DND-41 (cell line): Measurements from ENCODE around the gene LILRB2.
"Not testable (repeated sequence)": the region's sequence is repeated elsewhere in the genome, so short reads cannot be mapped to it uniquely, and the experiment has no call there.

Experiments
- EZH2 ChIP-seq: IDR thresholded peaks from 3 replicates; pipeline ENCODE4 v1.6.1; 2012; ENCODE audit warnings: borderline replicate concordance, low read depth, mild to moderate bottlenecking, moderate library complexity, low read length, inconsistent platforms; ENCODE audit not compliant: severe bottlenecking
- TF ChIP-seq, protein P1 (sequence below): IDR thresholded peaks from 2 replicates; pipeline ENCODE4 v1.5.1; 2012; ENCODE audit warnings: borderline replicate concordance, low read length, moderate library complexity, mild to moderate bottlenecking; ENCODE audit not compliant: poor library complexity, severe bottlenecking; ENCODE audit errors: extremely low read depth

DNA sequence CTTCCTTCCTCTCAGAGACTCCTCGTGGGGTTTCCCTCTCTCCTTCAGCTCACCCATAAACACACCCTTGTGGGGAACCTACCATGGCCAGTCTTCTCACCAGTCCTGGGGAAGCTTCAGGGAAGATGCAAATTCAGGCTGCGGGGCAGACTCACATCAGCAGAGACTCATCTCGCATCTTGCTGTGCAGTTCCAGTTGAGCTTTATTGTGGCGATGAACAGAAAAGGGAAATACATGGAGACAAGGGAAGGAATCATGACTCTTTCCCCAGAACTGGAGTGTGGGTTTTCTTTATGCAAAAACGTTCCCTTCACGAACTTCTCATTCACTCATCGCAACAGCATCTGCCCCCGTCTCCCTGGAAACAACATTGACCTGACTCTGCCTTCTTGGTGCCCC is 8.2 kb upstream of the LILRB2 start:
- TF ChIP-seq, protein P1, sequence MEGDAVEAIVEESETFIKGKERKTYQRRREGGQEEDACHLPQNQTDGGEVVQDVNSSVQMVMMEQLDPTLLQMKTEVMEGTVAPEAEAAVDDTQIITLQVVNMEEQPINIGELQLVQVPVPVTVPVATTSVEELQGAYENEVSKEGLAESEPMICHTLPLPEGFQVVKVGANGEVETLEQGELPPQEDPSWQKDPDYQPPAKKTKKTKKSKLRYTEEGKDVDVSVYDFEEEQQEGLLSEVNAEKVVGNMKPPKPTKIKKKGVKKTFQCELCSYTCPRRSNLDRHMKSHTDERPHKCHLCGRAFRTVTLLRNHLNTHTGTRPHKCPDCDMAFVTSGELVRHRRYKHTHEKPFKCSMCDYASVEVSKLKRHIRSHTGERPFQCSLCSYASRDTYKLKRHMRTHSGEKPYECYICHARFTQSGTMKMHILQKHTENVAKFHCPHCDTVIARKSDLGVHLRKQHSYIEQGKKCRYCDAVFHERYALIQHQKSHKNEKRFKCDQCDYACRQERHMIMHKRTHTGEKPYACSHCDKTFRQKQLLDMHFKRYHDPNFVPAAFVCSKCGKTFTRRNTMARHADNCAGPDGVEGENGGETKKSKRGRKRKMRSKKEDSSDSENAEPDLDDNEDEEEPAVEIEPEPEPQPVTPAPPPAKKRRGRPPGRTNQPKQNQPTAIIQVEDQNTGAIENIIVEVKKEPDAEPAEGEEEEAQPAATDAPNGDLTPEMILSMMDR = not testable (repeated sequence)
- not testable (repeated sequence) for TF ChIP-seq EZH2
